Thoracic aorta (tissue), 2 donors: ENCODE results near the gene RBM33. TPM values are rescaled to one million over a fixed set of nuclear protein-coding genes. Genes with fewer than 3 reads are reported as not detected.

Experiments
- ATAC-seq: fragments of 150-250 bp; one replicate; pipeline ENCODE4 v1.8.0; 2017; ENCODE audit warnings: low read depth; ENCODE audit not compliant: insufficient number of reproducible peaks, low FRiP score
- DNase-seq: peaks from one replicate; pipeline ENCODE4 v3.0.0-alpha.2; 2020; ENCODE audit warnings: low spot score
- H3K27ac ChIP-seq, 2 donors: fragments of 200-600 bp; sonication (generic); 1 replicate in 1 of 2; 2 replicates in 1 of 2; pipeline ENCODE4 v1.5.1; 2016; ENCODE audit warnings: mild to moderate bottlenecking in 2 of 2, moderate library complexity in 2 of 2
- H3K27me3 ChIP-seq: fragments of 200-600 bp; sonication (generic); replicated peaks from 2 replicates; pipeline ENCODE4 v1.6.0; 2016; ENCODE audit warnings: mild to moderate bottlenecking; ENCODE audit not compliant: insufficient read depth
- H3K36me3 ChIP-seq: fragments of 200-600 bp; sonication (generic); one replicate; pipeline ENCODE4 v1.5.1; 2016
- H3K4me1 ChIP-seq, 2 donors: fragments of 200-600 bp; sonication (generic); 1 replicate in 1 of 2; 2 replicates in 1 of 2; pipeline versions ENCODE4 v1.5.1 to v1.6.0; 2016; ENCODE audit warnings: low read depth in 2 of 2, mild to moderate bottlenecking in 1 of 2; ENCODE audit not compliant: control insufficient read depth in 1 of 2
- H3K4me3 ChIP-seq: fragments of 200-600 bp; sonication (generic); 2 replicates; pipeline ENCODE4 v1.5.1; 2016; ENCODE audit warnings: mild to moderate bottlenecking
- H3K9me3 ChIP-seq: fragments of 200-600 bp; sonication (generic); 2 replicates; pipeline ENCODE4 v1.5.1; 2016
- CTCF ChIP-seq: fragments of 200-600 bp; sonication (generic); IDR thresholded peaks from one replicate; pipeline ENCODE4 v1.5.1; 2019; ENCODE audit warnings: antibody characterized with exemption
- total RNA-seq, 2 donors: library from RNA; depleted of rRNA; stranded (reverse); fragments of >200 nt; gene quantifications; one replicate each; pipeline versions ENCODE4 v1.1.0 to v1.2.3, GENCODE V29; 2016

RBM33 gene
- total RNA-seq, 2 donors from 2014 or later, result 64.6 to 80.3 TPM

DNA sequence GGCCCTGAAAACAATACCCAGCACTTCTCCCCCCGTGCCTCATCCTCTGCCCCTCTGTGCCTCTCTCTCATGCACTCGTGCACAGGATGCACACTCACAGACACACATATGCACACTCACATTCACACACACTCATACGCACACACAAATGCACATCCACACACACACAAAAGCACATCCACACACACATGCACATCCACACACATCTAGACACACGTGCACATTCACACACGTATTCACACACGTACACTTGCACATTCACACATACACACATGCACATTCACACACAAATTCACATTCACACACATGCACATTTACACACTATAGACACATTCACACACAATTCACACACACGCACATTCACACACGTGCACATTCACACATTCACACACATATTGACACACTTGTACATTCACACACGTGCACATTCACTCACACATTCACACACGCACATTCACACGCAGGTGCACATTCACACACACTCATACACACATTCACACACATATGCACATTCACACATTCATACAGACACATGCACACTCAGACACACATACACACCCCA lies 148.6 kb downstream of the RBM33 start:
- DNase-seq, result no peak
- ATAC-seq, result no peak
- no peak overlapping the region for H3K27ac ChIP-seq
- H3K4me3 ChIP-seq, result no peak overlapping the region
- no peaks in the 10 kb centered on the region for H3K36me3 ChIP-seq
- H3K9me3 ChIP-seq, result no peaks in the 10 kb centered on the region
- no peaks in the 10 kb centered on the region for H3K27me3 ChIP-seq
- no peak for TF ChIP-seq CTCF
- no peaks in the 10 kb centered on the region for H3K4me1 ChIP-seq

DNA sequence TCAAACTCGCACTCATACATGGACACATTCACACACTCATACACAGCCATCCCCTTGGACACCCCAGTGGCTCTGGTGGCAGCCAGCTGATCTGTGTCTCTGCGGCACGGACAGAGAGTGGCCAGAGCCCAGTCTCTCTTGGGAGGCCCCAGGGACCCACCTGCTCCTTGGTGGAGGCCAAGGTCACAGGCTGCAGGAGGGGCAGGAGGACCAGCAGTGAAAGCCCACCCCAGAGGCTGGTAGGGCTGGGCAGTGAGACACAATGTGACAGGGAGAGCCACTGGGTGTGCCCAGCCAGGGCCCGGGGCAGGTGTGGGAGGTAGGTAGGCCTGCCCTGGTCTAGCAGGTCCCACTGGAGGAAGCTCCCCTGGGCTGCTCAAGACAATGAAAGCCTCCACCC lies 149.3 kb downstream of the RBM33 start:
- no peak for DNase-seq

GRCh38 chr7:155794196-155794595 lies 149.7 kb downstream of the RBM33 start:
- H3K36me3 ChIP-seq, result no peaks in the 10 kb centered on the region
- H3K27me3 ChIP-seq, result no peaks in the 10 kb centered on the region
- ATAC-seq, result no peak
- no peaks in the 10 kb centered on the region for H3K9me3 ChIP-seq
- TF ChIP-seq CTCF, result no peak
- H3K27ac ChIP-seq, result no peak overlapping the region
- no peak for DNase-seq
- H3K4me1 ChIP-seq, result no peaks in the 10 kb centered on the region
- no peak overlapping the region for H3K4me3 ChIP-seq

More for the DNA sequence above, 149.3 kb downstream of the RBM33 start:
- H3K36me3 ChIP-seq, result no peaks in the 10 kb centered on the region
- H3K4me1 ChIP-seq, result no peaks in the 10 kb centered on the region
- no peak for TF ChIP-seq CTCF
- no peak overlapping the region for H3K4me3 ChIP-seq
- ATAC-seq, result no peak
- H3K27me3 ChIP-seq, result no peaks in the 10 kb centered on the region
- H3K27ac ChIP-seq, result no peak overlapping the region
- H3K9me3 ChIP-seq, result no peaks in the 10 kb centered on the region

- TF ChIP-seq CTCF, result no peak
- H3K27me3 ChIP-seq, result no peaks in the 10 kb centered on the region
- H3K4me1 ChIP-seq, result no peaks in the 10 kb centered on the region
- ATAC-seq (no peak), DNase-seq (no peak)
- no peak overlapping the region for H3K4me3 ChIP-seq
- H3K36me3 ChIP-seq, result no peaks in the 10 kb centered on the region
- H3K27ac ChIP-seq, result no peak overlapping the region
- no peaks in the 10 kb centered on the region for H3K9me3 ChIP-seq
Observed at GRCh38 chr7:155795401-155795800, 150.9 kb downstream of the RBM33 start.

GRCh38 chr7:155795951-155796350 lies 151.5 kb downstream of the RBM33 start:
- Histone ChIP-seq H3K27me3 (no peaks in the 10 kb centered on the region), H3K4me1 (no peaks in the 10 kb centered on the region), H3K27ac (no peak overlapping the region), H3K9me3 (no peaks in the 10 kb centered on the region), H3K4me3 (no peak overlapping the region), H3K36me3 (no peaks in the 10 kb centered on the region)
- ATAC-seq (no peak), DNase-seq (no peak)
- no peak for TF ChIP-seq CTCF
